DOHH2 (cell line): Measurements from ENCODE around the gene DDI2.

Experiments
- H3F3A ChIP-seq: fragments of 200-600 bp; sonication (generic), shearing (Covaris generic); 2 replicates; pipeline ENCODE4 v1.6.0; 2016; ENCODE audit warnings: antibody characterized with exemption, mild to moderate bottlenecking; ENCODE audit not compliant: control insufficient read depth, insufficient read depth
- H3K27ac ChIP-seq: fragments of 200-600 bp; sonication (generic); 2 replicates; pipeline ENCODE4 v1.5.1; 2014; ENCODE audit warnings: low read depth, mild to moderate bottlenecking, low read length, moderate library complexity
- H3K27me3 ChIP-seq: fragments of 200-600 bp; sonication (generic); 2 replicates; pipeline ENCODE4 v1.6.1; 2014; ENCODE audit warnings: mild to moderate bottlenecking, low read length, mixed read lengths; ENCODE audit not compliant: control insufficient read depth
- H3K36me3 ChIP-seq: fragments of 200-600 bp; sonication (generic); 2 replicates; pipeline ENCODE4 v1.6.1; 2014; ENCODE audit warnings: mild to moderate bottlenecking, low read length, moderate library complexity, mixed read lengths; ENCODE audit not compliant: control insufficient read depth
- H3K4me1 ChIP-seq: fragments of 200-600 bp; sonication (generic); 2 replicates; pipeline ENCODE4 v1.6.1; 2014; ENCODE audit warnings: mild to moderate bottlenecking, low read length, mixed read lengths; ENCODE audit not compliant: control insufficient read depth
- H3K4me2 ChIP-seq: fragments of 200-600 bp; sonication (generic); 2 replicates; pipeline ENCODE4 v1.6.0; 2014; ENCODE audit warnings: mild to moderate bottlenecking, low read length, moderate library complexity
- H3K4me3 ChIP-seq: fragments of 200-600 bp; sonication (generic); 2 replicates; pipeline ENCODE4 v1.5.1; 2014; ENCODE audit warnings: mild to moderate bottlenecking, low read length, mixed read lengths
- H3K79me2 ChIP-seq: fragments of 200-600 bp; sonication (generic); 2 replicates; pipeline ENCODE4 v1.6.1; 2014; ENCODE audit warnings: mild to moderate bottlenecking, low read length, mixed read lengths; ENCODE audit not compliant: control insufficient read depth
- H3K9me2 ChIP-seq: fragments of 200-600 bp; sonication (generic); replicated peaks from 2 replicates; pipeline ENCODE4 v1.6.1; 2014; ENCODE audit warnings: mild to moderate bottlenecking, low read length, mixed read lengths; ENCODE audit not compliant: control insufficient read depth
- H3K9me3 ChIP-seq: fragments of 200-600 bp; sonication (generic); 2 replicates; pipeline ENCODE4 v1.6.1; 2014; ENCODE audit warnings: antibody characterized with exemption, low read length, mixed read lengths; ENCODE audit not compliant: control insufficient read depth, insufficient read depth
- H4K20me1 ChIP-seq: fragments of 200-600 bp; sonication (generic); 2 replicates; pipeline ENCODE4 v1.6.0; 2014; ENCODE audit warnings: low read depth, mild to moderate bottlenecking, antibody characterized with exemption, low read length, moderate library complexity; ENCODE audit not compliant: control insufficient read depth, insufficient read depth
- CTCF ChIP-seq: fragments of 200-600 bp; sonication (generic); IDR thresholded peaks from one replicate; pipeline ENCODE4 v1.5.1; 2014; ENCODE audit warnings: antibody characterized with exemption, mild to moderate bottlenecking, low read depth, low read length; ENCODE audit not compliant: poor library complexity, severe bottlenecking
- EZH2phosphoT487 ChIP-seq: fragments of 200-600 bp; sonication (generic); IDR thresholded peaks from 2 replicates; pipeline ENCODE4 v1.6.1; 2017; ENCODE audit warnings: borderline replicate concordance, mild to moderate bottlenecking, antibody characterized with exemption, low read length, moderate library complexity, mixed read lengths

The DDI2 gene

GRCh38 chr1:15703562-15703961 lies 86.3 kb downstream of the DDI2 start:
- Histone ChIP-seq H3K9me2 (no peaks in the 10 kb centered on the region), H3F3A (no peaks in the 10 kb centered on the region), H3K27me3 (no peaks in the 10 kb centered on the region), H3K36me3 (no peaks in the 10 kb centered on the region), H3K4me1 (peaks cover 15% of the 10 kb centered on the region), H3K4me3 (no peak overlapping the region), H3K9me3 (no peaks in the 10 kb centered on the region), H3K79me2 (peaks cover 56% of the 10 kb centered on the region), H4K20me1 (no peaks in the 10 kb centered on the region), H3K4me2 (no peak overlapping the region), H3K27ac (no peak overlapping the region)
- no peak for TF ChIP-seq EZH2phosphoT487
- no peak for TF ChIP-seq CTCF

- no peaks in the 10 kb centered on the region for H3K9me3 ChIP-seq
- H3K9me2 ChIP-seq = no peaks in the 10 kb centered on the region
- no peaks in the 10 kb centered on the region for H3K27me3 ChIP-seq
- no peak overlapping the region for H3K4me2 ChIP-seq
- no peaks in the 10 kb centered on the region for H3F3A ChIP-seq
- no peak overlapping the region for H3K27ac ChIP-seq
- peaks cover 11% of the 10 kb centered on the region for H3K4me1 ChIP-seq
- TF ChIP-seq CTCF (no peak), EZH2phosphoT487 (no peak)
- peaks cover 57% of the 10 kb centered on the region for H3K79me2 ChIP-seq
- H3K36me3 ChIP-seq = no peaks in the 10 kb centered on the region
- H4K20me1 ChIP-seq = no peaks in the 10 kb centered on the region
- no peak overlapping the region for H3K4me3 ChIP-seq
Measured at GRCh38 chr1:15704526-15705183, 87.4 kb downstream of the DDI2 start.

- H3K79me2 ChIP-seq = peaks cover 53% of the 10 kb centered on the region
- H3K4me3 ChIP-seq = no peak overlapping the region
- peaks cover 6% of the 10 kb centered on the region for H3K4me1 ChIP-seq
- no peaks in the 10 kb centered on the region for H4K20me1 ChIP-seq
- no peaks in the 10 kb centered on the region for H3K36me3 ChIP-seq
- TF ChIP-seq EZH2phosphoT487 (no peak), CTCF (no peak)
- no peaks in the 10 kb centered on the region for H3K9me2 ChIP-seq
- no peak overlapping the region for H3K4me2 ChIP-seq
- no peaks in the 10 kb centered on the region for H3F3A ChIP-seq
- H3K9me3 ChIP-seq = no peaks in the 10 kb centered on the region
- H3K27ac ChIP-seq = no peak overlapping the region
- no peaks in the 10 kb centered on the region for H3K27me3 ChIP-seq
Measured at GRCh38 chr1:15705184-15705566, 87.9 kb downstream of the DDI2 start.

GRCh38 chr1:15706751-15707150 lies 89.5 kb downstream of the DDI2 start:
- no peak overlapping the region for H3K4me2 ChIP-seq
- TF ChIP-seq CTCF = no peak
- no peak for TF ChIP-seq EZH2phosphoT487

More at GRCh38 chr1:15706751-15707150, 89.5 kb downstream of the DDI2 start:
- Histone ChIP-seq H3K27ac (no peak overlapping the region), H3F3A (no peaks in the 10 kb centered on the region), H4K20me1 (no peaks in the 10 kb centered on the region), H3K27me3 (no peaks in the 10 kb centered on the region), H3K36me3 (no peaks in the 10 kb centered on the region), H3K9me3 (no peaks in the 10 kb centered on the region), H3K79me2 (peaks cover 50% of the 10 kb centered on the region), H3K4me3 (no peak overlapping the region), H3K9me2 (no peaks in the 10 kb centered on the region), H3K4me1 (no peaks in the 10 kb centered on the region)
